Activated T-cell treated with anti-CD3 and anti-CD28 coated beads, Interleukin-2, amount 50 U/mL, for 4 hours (primary cell): Measurements from ENCODE around the gene APRT. TPM values are rescaled to one million over a fixed set of nuclear protein-coding genes. Genes with fewer than 3 reads are reported as not detected.
A peak's percentile ranks its signal among the peaks of the same experiment; 100 is the strongest.

Experiments
- ATAC-seq, 2 donors: fragments of 200-7000 bp; cut with Tn5 transposase; one replicate each; pipeline ENCODE4 v1.10.0; 2021
- DNase-seq: peaks from one replicate; pipeline ENCODE4 v3.0.0-alpha.2; 2020
- H3K27me3 Mint-ChIP-seq: one replicate; pipeline ENCODE4 v1.8.0; 2021; ENCODE audit warnings: low read depth, mixed read lengths
- H3K36me3 Mint-ChIP-seq: one replicate; pipeline ENCODE4 v1.8.0; 2022; ENCODE audit warnings: mixed read lengths; ENCODE audit not compliant: insufficient read depth
- H3K4me1 Mint-ChIP-seq: one replicate; pipeline ENCODE4 v1.8.0; 2021; ENCODE audit warnings: low read depth, mixed read lengths
- H3K4me3 Mint-ChIP-seq: one replicate; pipeline ENCODE4 v1.8.0; 2021; ENCODE audit warnings: mild to moderate bottlenecking, moderate library complexity, mixed read lengths
- H3K9me3 Mint-ChIP-seq: one replicate; pipeline ENCODE4 v1.8.0; 2021; ENCODE audit warnings: mixed read lengths
- total RNA-seq, 3 donors: library from RNA; stranded (reverse); gene quantifications; one replicate each; pipeline ENCODE4 v1.2.1, GENCODE V29; 2021

The APRT gene
- 100 to 1,000 TPM; 534 to 566 (median 566) TPM for total RNA-seq

- peaks cover 7% of the 10 kb centered on the region for H3K36me3 Mint-ChIP-seq
- no peaks in the 10 kb centered on the region for H3K9me3 Mint-ChIP-seq
- ATAC-seq (peak; percentile 73), DNase-seq (peak; percentile 99)
- no peaks in the 10 kb centered on the region for H3K27me3 Mint-ChIP-seq
- peak within 1 kb of the TSS; percentile 90 for H3K4me3 Mint-ChIP-seq
- H3K4me1 Mint-ChIP-seq, result peaks cover 7% of the 10 kb centered on the region
Observed at GRCh38 chr16:88811769-88812512, at the start of gene APRT. Gene APRT (minus strand): TSS chr16:88811928. CDS start chr16:88811899, 29 bp downstream.

- H3K27me3 Mint-ChIP-seq, result no peaks in the 10 kb centered on the region
- no peak overlapping the region for H3K4me3 Mint-ChIP-seq
- ATAC-seq, result no peak
- peaks cover 11% of the 10 kb centered on the region for H3K36me3 Mint-ChIP-seq
- DNase-seq, result no peak
- H3K4me1 Mint-ChIP-seq, result peaks cover 14% of the 10 kb centered on the region
- H3K9me3 Mint-ChIP-seq, result no peaks in the 10 kb centered on the region
Observed at GRCh38 chr16:88861359-88861758, 49.6 kb upstream of the APRT start.

- H3K27me3 Mint-ChIP-seq, result no peaks in the 10 kb centered on the region
- no peak overlapping the region for H3K4me3 Mint-ChIP-seq
- H3K4me1 Mint-ChIP-seq, result peaks cover 25% of the 10 kb centered on the region
- DNase-seq (no peak), ATAC-seq (no peak)
- H3K36me3 Mint-ChIP-seq, result peaks cover 11% of the 10 kb centered on the region
- no peaks in the 10 kb centered on the region for H3K9me3 Mint-ChIP-seq
Observed at GRCh38 chr16:88859381-88860091, 47.8 kb upstream of the APRT start.

GRCh38 chr16:88857728-88858339 lies 46.1 kb upstream of the APRT start:
- peak; percentile 73 for DNase-seq
- Mint-ChIP-seq H3K9me3 (no peaks in the 10 kb centered on the region), H3K4me1 (peaks cover 26% of the 10 kb centered on the region), H3K27me3 (no peaks in the 10 kb centered on the region), H3K4me3 (peak overlapping the region; percentile 97), H3K36me3 (peaks cover 11% of the 10 kb centered on the region)
- ATAC-seq, result peak; percentile 62 to 67

- ATAC-seq (peak; percentile 89 to 90), DNase-seq (peak; percentile 100)
- Mint-ChIP-seq H3K9me3 (no peaks in the 10 kb centered on the region), H3K4me3 (peak within 1 kb of the TSS; percentile 97), H3K4me1 (peaks cover 28% of the 10 kb centered on the region), H3K27me3 (no peaks in the 10 kb centered on the region), H3K36me3 (peaks cover 6% of the 10 kb centered on the region)
Observed at GRCh38 chr16:88856828-88857727, 45.4 kb upstream of the APRT start, which contains the start of the genes GALNS and TRAPPC2L. Gene GALNS (minus strand): TSS chr16:88856947. CDS start chr16:88856877, 70 bp downstream. Gene TRAPPC2L (plus strand): TSS chr16:88857127. CDS start chr16:88857151, 24 bp downstream.

- peak; percentile 35 to 39 for ATAC-seq
- peaks cover 28% of the 10 kb centered on the region for H3K4me1 Mint-ChIP-seq
- no peaks in the 10 kb centered on the region for H3K9me3 Mint-ChIP-seq
- no peaks in the 10 kb centered on the region for H3K27me3 Mint-ChIP-seq
- DNase-seq, result peak; percentile 11
- peaks cover 6% of the 10 kb centered on the region for H3K36me3 Mint-ChIP-seq
- peak overlapping the region; percentile 97 for H3K4me3 Mint-ChIP-seq
Observed at GRCh38 chr16:88856122-88856827, 44.5 kb upstream of the APRT start.

GRCh38 chr16:88855736-88856121 lies 44.0 kb upstream of the APRT start:
- Mint-ChIP-seq H3K9me3 (no peaks in the 10 kb centered on the region), H3K4me1 (peaks cover 28% of the 10 kb centered on the region), H3K4me3 (peak overlapping the region; percentile 81), H3K27me3 (no peaks in the 10 kb centered on the region), H3K36me3 (peaks cover 4% of the 10 kb centered on the region)
- no peak for ATAC-seq
- DNase-seq, result no peak

GRCh38 chr16:88855176-88855575 lies 43.4 kb upstream of the APRT start:
- Mint-ChIP-seq H3K4me1 (peaks cover 28% of the 10 kb centered on the region), H3K4me3 (peak overlapping the region; percentile 65), H3K9me3 (no peaks in the 10 kb centered on the region), H3K36me3 (peaks cover 3% of the 10 kb centered on the region), H3K27me3 (no peaks in the 10 kb centered on the region)
- ATAC-seq, result no peak
- DNase-seq, result no peak

- no peaks in the 10 kb centered on the region for H3K9me3 Mint-ChIP-seq
- H3K4me3 Mint-ChIP-seq, result peak overlapping the region; percentile 65
- peaks cover 3% of the 10 kb centered on the region for H3K36me3 Mint-ChIP-seq
- peaks cover 28% of the 10 kb centered on the region for H3K4me1 Mint-ChIP-seq
- ATAC-seq, result peak in 1 of 2 donors; percentile 8
- no peaks in the 10 kb centered on the region for H3K27me3 Mint-ChIP-seq
- DNase-seq, result peak; percentile 19
Observed at GRCh38 chr16:88854306-88855111, 42.8 kb upstream of the APRT start.

- Mint-ChIP-seq H3K27me3 (no peaks in the 10 kb centered on the region), H3K9me3 (no peaks in the 10 kb centered on the region), H3K36me3 (peaks cover 3% of the 10 kb centered on the region), H3K4me3 (no peak overlapping the region), H3K4me1 (peaks cover 22% of the 10 kb centered on the region)
- DNase-seq (no peak), ATAC-seq (no peak)
Observed at GRCh38 chr16:88853325-88853941, 41.7 kb upstream of the APRT start.

- no peak for ATAC-seq
- H3K36me3 Mint-ChIP-seq, result peaks cover 3% of the 10 kb centered on the region
- H3K9me3 Mint-ChIP-seq, result no peaks in the 10 kb centered on the region
- H3K27me3 Mint-ChIP-seq, result no peaks in the 10 kb centered on the region
- DNase-seq, result no peak
- H3K4me3 Mint-ChIP-seq, result no peak overlapping the region
- peaks cover 14% of the 10 kb centered on the region for H3K4me1 Mint-ChIP-seq
Observed at GRCh38 chr16:88851616-88852015, 39.9 kb upstream of the APRT start.

- DNase-seq (no peak), ATAC-seq (no peak)
- peaks cover 3% of the 10 kb centered on the region for H3K36me3 Mint-ChIP-seq
- H3K4me1 Mint-ChIP-seq, result peaks cover 12% of the 10 kb centered on the region
- H3K4me3 Mint-ChIP-seq, result no peak overlapping the region
- H3K9me3 Mint-ChIP-seq, result no peaks in the 10 kb centered on the region
- H3K27me3 Mint-ChIP-seq, result no peaks in the 10 kb centered on the region
Observed at GRCh38 chr16:88850531-88851199, 38.9 kb upstream of the APRT start.
